Endodermal cell (in vitro differentiated cells): Measurements from ENCODE around the gene CSDE1. TPM values are rescaled to one million over a fixed set of nuclear protein-coding genes. Genes with fewer than 3 reads are reported as not detected.

Experiments used
- DNase-seq: peaks from one replicate; pipeline ENCODE4 v3.0.0-alpha.2; 2017
- H3K27ac ChIP-seq: 2 replicates; pipeline ENCODE4 v1.5.1; 2013; ENCODE audit warnings: mild to moderate bottlenecking, low read depth, low read length, moderate library complexity
- H3K27me3 ChIP-seq: 2 replicates; pipeline ENCODE4 v1.6.1; 2013; ENCODE audit warnings: mild to moderate bottlenecking, low read length, moderate library complexity; ENCODE audit not compliant: insufficient read depth, control insufficient read depth, poor library complexity, severe bottlenecking
- H3K36me3 ChIP-seq: 2 replicates; pipeline ENCODE4 v1.7.0; 2013; ENCODE audit warnings: mild to moderate bottlenecking, low read length, moderate library complexity; ENCODE audit not compliant: control insufficient read depth, insufficient read depth
- H3K4me1 ChIP-seq: one replicate; pipeline ENCODE4 v1.7.0; 2013; ENCODE audit warnings: low read length; ENCODE audit not compliant: control insufficient read depth, insufficient read depth
- H3K4me3 ChIP-seq: 2 replicates; pipeline ENCODE4 v1.5.1; 2013; ENCODE audit warnings: mild to moderate bottlenecking, low read length, moderate library complexity
- H3K9ac ChIP-seq: 2 replicates; pipeline ENCODE4 v1.6.1; 2013; ENCODE audit warnings: mild to moderate bottlenecking, low read length, moderate library complexity; ENCODE audit not compliant: poor library complexity, severe bottlenecking; ENCODE audit errors: extremely low read depth
- H3K9me3 ChIP-seq: 2 replicates; pipeline ENCODE4 v1.6.1; 2013; ENCODE audit warnings: mild to moderate bottlenecking, low read length, moderate library complexity; ENCODE audit not compliant: control insufficient read depth
- H3K27ac Mint-ChIP-seq: 2 replicates; pipeline ENCODE4 v1.8.0; 2020; ENCODE audit warnings: mixed read lengths
- H3K27me3 Mint-ChIP-seq: 2 replicates; pipeline ENCODE4 v1.8.0; 2021; ENCODE audit warnings: mild to moderate bottlenecking, mixed read lengths; ENCODE audit not compliant: insufficient read depth
- H3K36me3 Mint-ChIP-seq: 2 replicates; pipeline ENCODE4 v1.8.0; 2020; ENCODE audit warnings: low read depth, mixed read lengths
- H3K4me1 Mint-ChIP-seq: 2 replicates; pipeline ENCODE4 v1.8.0; 2020; ENCODE audit warnings: mixed read lengths
- H3K4me3 Mint-ChIP-seq: 2 replicates; pipeline ENCODE4 v1.8.0; 2020; ENCODE audit warnings: mild to moderate bottlenecking, moderate library complexity, mixed read lengths
- H3K9me3 Mint-ChIP-seq: 2 replicates; pipeline ENCODE4 v1.8.0; 2020; ENCODE audit warnings: mild to moderate bottlenecking, mixed read lengths
- CTCF ChIP-seq: fragments of 200-600 bp; sonication (generic); conservative IDR thresholded peaks from 2 replicates; pipeline ENCODE4 v1.5.0; 2021; ENCODE audit warnings: antibody characterized with exemption, mild to moderate bottlenecking
- WGBS, 2 experiments: methylation state at CpG; one replicate each; pipeline versions ENCODE4 v1.1.5 to v1.1.7; 2013; ENCODE audit warnings: missing lambda C conversion rate in 2 of 2, mixed read lengths in 1 of 2; ENCODE audit not compliant: insufficient coverage in 1 of 2, insufficient read length in 1 of 2; 5-methylcytosine and 5-hydroxymethylcytosine counted together
- total RNA-seq, 2 donors: library from RNA; stranded (reverse); fragmentation: NEBNext Ultra II Directional in 1 of 2; extraction: Animal tissue kit (Norgen Biotek cat#: 25700) in 1 of 2; gene quantifications; 2 replicates in 1 of 2; 3 replicates in 1 of 2; pipeline ENCODE4 v1.2.1, GENCODE V29; 2021

CSDE1 gene
- total RNA-seq, 2 donors from 2014 or later, result 491 to 517 TPM

- Histone ChIP-seq H3K4me1 (peaks cover 4% of the 10 kb centered on the region), H3K9me3 (peaks cover 9% of the 10 kb centered on the region), H3K4me3 (peak overlapping the region; percentile 93), H3K27ac (no peak overlapping the region), H3K36me3 (peaks cover 13% of the 10 kb centered on the region), H3K9ac (peak overlapping the region; percentile 100), H3K27me3 (no peaks in the 10 kb centered on the region)
- Mint-ChIP-seq H3K9me3 (peaks cover 5% of the 10 kb centered on the region), H3K36me3 (peaks cover 18% of the 10 kb centered on the region), H3K27me3 (peaks cover 2% of the 10 kb centered on the region), H3K27ac (peak overlapping the region; percentile 100), H3K4me1 (peaks cover 33% of the 10 kb centered on the region), H3K4me3 (peak overlapping the region; percentile 100)
- WGBS, 2 experiments, result 59 to 61% methylated on average over 4 to 6 of the region's 6 CpGs
- no peak for DNase-seq
- TF ChIP-seq CTCF, result no peak
These were observed 560 bp upstream of the CSDE1 start for GRCh38 chr1:114758256-114758832.

DNA sequence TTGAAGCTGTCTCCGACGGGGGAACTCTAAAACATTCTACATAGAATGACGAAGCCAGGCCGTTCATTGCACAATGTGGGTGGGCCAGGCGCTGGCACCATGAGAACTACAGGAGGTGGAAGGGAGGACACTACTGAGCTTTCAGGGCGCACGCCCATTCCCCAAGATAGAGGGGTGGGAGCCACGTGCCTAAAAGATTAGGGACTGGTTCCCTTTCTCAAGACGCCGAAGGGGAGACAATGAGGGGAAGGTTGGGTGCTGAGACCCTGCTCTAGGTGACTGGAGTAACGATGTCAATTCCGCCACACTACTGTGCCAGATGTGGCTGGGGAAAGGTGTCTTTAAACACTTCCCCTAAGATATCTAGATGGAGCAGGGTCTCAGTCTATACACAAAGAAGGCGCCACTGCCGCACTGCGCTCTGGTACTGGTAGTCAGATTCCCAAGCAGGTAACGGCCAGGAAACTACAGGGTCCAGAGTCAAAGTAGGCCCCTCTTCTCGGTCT, 782 bp downstream of the CSDE1 start:
- Mint-ChIP-seq H3K4me3 (peak overlapping the region; percentile 100), H3K27ac (peak overlapping the region; percentile 100), H3K9me3 (peaks cover 1% of the 10 kb centered on the region), H3K27me3 (no peaks in the 10 kb centered on the region), H3K36me3 (peaks cover 18% of the 10 kb centered on the region), H3K4me1 (peaks cover 46% of the 10 kb centered on the region)
- TF ChIP-seq CTCF, result no peak
- Histone ChIP-seq H3K36me3 (peaks cover 17% of the 10 kb centered on the region), H3K9me3 (peaks cover 9% of the 10 kb centered on the region), H3K27me3 (no peaks in the 10 kb centered on the region), H3K4me3 (peak overlapping the region; percentile 93), H3K9ac (peak overlapping the region; percentile 100), H3K4me1 (peaks cover 4% of the 10 kb centered on the region), H3K27ac (peak overlapping the region; percentile 99)
- DNase-seq, result no peak
- WGBS, 2 experiments, result 0 to 1% methylated on average over 6 to 17 of the region's 17 CpGs

DNA sequence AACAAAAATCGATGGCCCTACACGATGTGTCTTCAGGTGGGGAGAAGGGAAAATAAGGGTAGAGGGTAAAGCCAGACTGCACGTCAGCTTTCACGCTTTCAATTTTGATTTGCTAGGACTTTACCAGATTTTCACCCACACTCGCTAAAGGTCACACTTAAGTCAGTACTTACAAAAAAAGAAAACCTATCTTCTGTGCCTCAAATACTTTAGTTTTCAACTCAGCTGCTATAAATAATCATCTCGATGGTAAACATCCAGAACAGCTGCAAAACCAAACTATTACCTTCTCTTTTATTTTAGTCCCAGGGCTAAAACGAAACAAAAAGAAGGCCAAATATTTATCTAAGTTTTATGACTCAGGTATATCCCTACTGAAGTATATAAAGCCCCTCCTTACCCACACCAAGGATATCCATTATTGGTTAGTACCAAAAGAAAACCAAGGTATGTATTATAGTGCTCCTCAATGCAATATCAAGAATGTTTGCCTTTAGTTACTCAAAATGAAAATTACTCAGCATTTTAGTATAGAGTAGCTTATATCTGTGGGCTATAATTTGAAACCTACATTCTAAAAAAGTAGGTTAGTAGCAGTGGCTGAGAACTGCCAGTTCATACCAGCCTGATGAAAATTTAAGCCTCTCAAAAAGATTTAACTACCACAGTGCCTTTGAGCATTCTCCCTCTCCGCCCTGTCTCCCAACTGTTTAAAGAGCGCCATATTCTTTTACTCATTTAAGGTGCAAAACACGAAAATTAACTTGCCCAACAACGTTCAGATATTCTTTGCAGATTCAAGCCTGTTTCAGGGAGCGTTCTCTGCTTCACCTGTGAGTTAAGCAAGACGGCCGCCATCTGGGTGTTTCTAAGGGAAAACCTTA, 1.5 kb downstream of the CSDE1 start:
- no peaks in the 10 kb centered on the region for H3K27me3 Mint-ChIP-seq
- no peak for TF ChIP-seq CTCF
- peaks cover 53% of the 10 kb centered on the region for H3K4me1 Mint-ChIP-seq
- H3K9me3 Mint-ChIP-seq, result peaks cover 1% of the 10 kb centered on the region
- peaks cover 18% of the 10 kb centered on the region for H3K36me3 Mint-ChIP-seq
- H3K4me3 Mint-ChIP-seq, result peak overlapping the region; percentile 100
- H3K4me3 ChIP-seq, result peak overlapping the region; percentile 93
- 41 to 50% methylated on average over 13 to 14 of the region's 14 CpGs for WGBS, 2 experiments
- no peaks in the 10 kb centered on the region for H3K27me3 ChIP-seq
- H3K36me3 ChIP-seq, result peaks cover 17% of the 10 kb centered on the region
- peak overlapping the region; percentile 100 for H3K27ac Mint-ChIP-seq
- H3K27ac ChIP-seq, result peak overlapping the region; percentile 99
- peaks cover 9% of the 10 kb centered on the region for H3K9me3 ChIP-seq
- no peak for DNase-seq
- H3K4me1 ChIP-seq, result peaks cover 4% of the 10 kb centered on the region
- H3K9ac ChIP-seq, result peak overlapping the region; percentile 100
